SW480 (cell line): ENCODE measurements around the gene PNCK.

Experiments used
- DNase-seq: peaks from one replicate; pipeline ENCODE4 v3.0.0-alpha.2; 2016; ENCODE audit warnings: low spot score

The PNCK gene

GRCh38 chrX:153626863-153627674 is 46.5 kb downstream of the PNCK start:
- DNase-seq: no peak

GRCh38 chrX:153626025-153626633 is 47.5 kb downstream of the PNCK start:
- no peak for DNase-seq

GRCh38 chrX:153625271-153626024 is 48.2 kb downstream of the PNCK start:
- no peak for DNase-seq

- DNase-seq: no peak
Observed at GRCh38 chrX:153624196-153625091, 49.2 kb downstream of the PNCK start.

DNA sequence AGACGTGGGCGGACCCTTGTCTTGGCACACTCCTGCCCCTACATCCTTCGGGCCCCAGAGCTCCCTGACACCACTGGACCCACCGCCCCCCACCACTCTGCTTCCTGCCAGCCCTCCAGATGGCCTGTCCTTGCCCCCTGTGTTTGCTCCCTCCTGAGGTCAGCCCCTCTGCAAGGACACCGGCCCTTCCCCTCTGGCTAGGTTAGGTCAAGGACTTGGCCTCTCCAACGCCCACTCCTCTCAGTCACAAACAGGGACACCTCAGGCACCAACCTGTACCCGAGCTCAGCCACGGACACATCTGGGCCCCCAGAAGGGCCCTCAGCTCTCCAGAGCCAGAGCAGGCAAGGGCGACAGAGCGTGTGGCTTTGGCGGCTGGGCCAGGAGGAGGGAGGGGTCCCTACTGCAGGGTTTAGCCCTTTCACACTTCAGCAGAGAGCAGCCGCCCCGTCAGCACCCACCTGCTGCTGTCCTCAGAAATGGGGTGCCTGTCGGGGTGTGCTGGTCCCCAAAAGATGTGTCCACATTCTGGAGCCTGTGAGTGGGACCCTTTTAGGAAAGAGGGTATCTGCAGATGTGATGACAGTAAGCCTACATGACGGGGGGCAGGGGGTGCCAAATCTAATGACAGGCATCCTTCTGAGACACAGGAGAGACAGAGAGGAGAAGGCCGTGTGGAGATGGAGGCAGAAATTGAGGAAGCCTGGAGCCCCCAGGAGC is 50.1 kb downstream of the PNCK start:
- no peak for DNase-seq

GRCh38 chrX:153622661-153623309 is 50.8 kb downstream of the PNCK start:
- no peak for DNase-seq

- DNase-seq: no peak
Observed at GRCh38 chrX:153621949-153622598, 51.5 kb downstream of the PNCK start.

GRCh38 chrX:153620576-153620975 is 53.0 kb downstream of the PNCK start:
- DNase-seq: no peak
